ENCODE measurements around the gene IDE. TPM values are rescaled to one million over a fixed set of nuclear protein-coding genes. Genes with fewer than 3 reads are reported as not detected.
A peak's percentile ranks its signal among the peaks of the same experiment; 100 is the strongest.

Gene IDE
- total RNA-seq, 2 experiments from 2014 or later: 15.2 to 17.8 TPM

DNA sequence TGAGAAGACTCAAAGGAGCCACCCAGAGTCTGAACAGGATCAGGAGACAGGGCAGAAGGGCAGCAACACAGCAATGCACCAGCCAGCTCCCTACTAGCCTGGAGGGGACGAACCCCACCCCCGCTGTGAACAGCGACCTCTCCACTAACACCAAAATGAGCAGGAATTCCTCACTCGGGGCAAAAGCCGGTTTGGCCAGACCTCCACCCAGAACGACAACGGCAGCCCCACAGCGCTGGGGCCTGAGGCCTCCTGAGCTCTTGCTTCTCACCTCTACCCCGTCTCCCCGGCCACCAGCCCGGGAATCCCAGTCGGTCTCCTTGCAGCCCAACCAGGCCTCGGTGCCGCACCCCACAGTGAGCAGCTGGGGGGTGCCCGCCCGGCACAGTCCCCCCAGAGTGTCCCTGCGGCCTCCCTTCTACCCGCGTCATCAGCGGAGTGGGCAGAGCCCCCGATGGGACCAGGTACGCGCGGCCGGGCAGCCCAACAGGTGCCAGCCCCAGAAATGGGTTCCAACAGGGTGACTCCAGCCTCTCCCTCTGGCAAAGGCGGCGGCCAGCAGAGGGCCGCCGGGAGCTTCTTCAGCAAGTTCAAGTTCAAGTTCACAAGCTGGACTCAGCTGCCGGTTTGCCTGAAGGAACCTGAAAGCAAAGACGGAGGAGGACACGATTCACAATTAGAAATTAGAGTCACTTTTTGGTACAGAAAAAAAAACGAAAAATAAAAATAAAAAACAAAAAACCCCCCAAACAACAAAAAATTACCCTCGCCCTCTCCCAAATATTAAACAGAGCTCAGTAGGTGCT is 153.9 kb downstream of the IDE start:
- Mint-ChIP-seq H3K9me3 (no peaks in the 10 kb centered on the region), H3K27ac (no peak overlapping the region), H3K36me3 (ENCODE audit: low read depth) (no peaks in the 10 kb centered on the region), H3K4me1 (ENCODE audit: low read depth) (no peaks in the 10 kb centered on the region), H3K27me3 (peaks cover 63% of the 10 kb centered on the region), H3K4me3 (no peak overlapping the region)
- POLR2A ChIA-PET: no interaction called here
- H3K4me1 ChIP-seq (ENCODE audit: insufficient read depth, low read length): peaks cover 3% of the 10 kb centered on the region
- H3K9me3 ChIP-seq (ENCODE audit: control insufficient read depth in 1 of 2, insufficient read depth in 1 of 2, low read length in 2 of 2): peaks cover 0 to 16% of the 10 kb centered on the region in 2 experiments
- ATAC-seq (ENCODE audit: poor library complexity): no peak
- no peak overlapping the region for H3K27ac ChIP-seq (ENCODE audit: low read depth in 1 of 2, low read length in 2 of 2)
- DNase-seq: peak in 2 of 14 experiments; percentile 4 to 8
- CTCF ChIA-PET: no interaction called here
- intact Hi-C loops (cut with DNase I, micrococcal nuclease): no loop called here
- TF ChIP-seq, protein P1, sequence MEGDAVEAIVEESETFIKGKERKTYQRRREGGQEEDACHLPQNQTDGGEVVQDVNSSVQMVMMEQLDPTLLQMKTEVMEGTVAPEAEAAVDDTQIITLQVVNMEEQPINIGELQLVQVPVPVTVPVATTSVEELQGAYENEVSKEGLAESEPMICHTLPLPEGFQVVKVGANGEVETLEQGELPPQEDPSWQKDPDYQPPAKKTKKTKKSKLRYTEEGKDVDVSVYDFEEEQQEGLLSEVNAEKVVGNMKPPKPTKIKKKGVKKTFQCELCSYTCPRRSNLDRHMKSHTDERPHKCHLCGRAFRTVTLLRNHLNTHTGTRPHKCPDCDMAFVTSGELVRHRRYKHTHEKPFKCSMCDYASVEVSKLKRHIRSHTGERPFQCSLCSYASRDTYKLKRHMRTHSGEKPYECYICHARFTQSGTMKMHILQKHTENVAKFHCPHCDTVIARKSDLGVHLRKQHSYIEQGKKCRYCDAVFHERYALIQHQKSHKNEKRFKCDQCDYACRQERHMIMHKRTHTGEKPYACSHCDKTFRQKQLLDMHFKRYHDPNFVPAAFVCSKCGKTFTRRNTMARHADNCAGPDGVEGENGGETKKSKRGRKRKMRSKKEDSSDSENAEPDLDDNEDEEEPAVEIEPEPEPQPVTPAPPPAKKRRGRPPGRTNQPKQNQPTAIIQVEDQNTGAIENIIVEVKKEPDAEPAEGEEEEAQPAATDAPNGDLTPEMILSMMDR (IDR thresholded peaks at IDR 0.05): no peak
- H3K27me3 ChIP-seq (ENCODE audit: control insufficient read depth in 1 of 2, insufficient read depth in 2 of 2, low read length in 2 of 2): peaks cover 27 to 40% of the 10 kb centered on the region in 2 experiments
- H3K4me3 ChIP-seq (ENCODE audit: low read length): no peak overlapping the region
- H3K36me3 ChIP-seq (ENCODE audit: insufficient read depth, low read length): no peaks in the 10 kb centered on the region

DNA sequence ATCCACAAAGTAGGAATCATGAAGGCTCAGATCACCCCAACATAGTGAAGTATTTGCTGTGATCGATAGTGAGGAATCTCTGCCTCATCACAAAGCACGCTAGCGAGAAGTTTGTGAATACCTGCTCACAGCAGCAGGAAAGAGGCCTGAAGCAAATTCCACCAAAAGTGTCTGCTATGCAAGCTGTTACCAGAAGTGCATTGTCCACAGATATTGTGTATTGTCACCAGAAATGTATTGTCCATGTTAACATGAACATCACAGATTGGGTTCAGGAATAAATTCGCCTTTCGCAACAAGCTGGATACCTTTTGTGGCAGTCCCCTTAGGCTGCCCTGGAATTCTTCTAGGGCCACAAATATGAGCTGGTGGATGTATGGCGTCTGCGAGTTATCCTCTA is 155.0 kb downstream of the IDE start:
- no peak overlapping the region for H3K4me3 Mint-ChIP-seq

DNA sequence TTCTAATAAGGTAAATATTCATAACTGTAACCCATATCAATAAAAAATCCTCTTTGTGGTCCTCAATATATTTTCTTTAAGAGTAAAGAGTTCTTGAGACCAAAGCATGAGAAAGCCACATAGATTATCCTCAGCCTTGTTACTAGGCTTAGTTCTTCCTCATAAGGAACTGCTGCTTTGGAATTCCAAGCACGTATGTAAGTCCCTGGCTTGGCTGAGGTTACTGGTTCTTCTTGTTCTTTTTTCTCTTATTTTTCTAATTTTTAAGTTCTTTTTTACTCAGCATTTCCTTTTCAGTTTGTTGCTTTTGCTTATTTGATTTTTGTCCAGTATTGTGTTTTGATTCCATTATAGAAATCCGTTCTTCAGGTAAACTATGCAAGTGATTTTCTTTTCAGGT is 155.7 kb downstream of the IDE start:
- peaks cover 56% of the 10 kb centered on the region for H3K27me3 Mint-ChIP-seq
- Histone ChIP-seq H3K9me3 (ENCODE audit: control insufficient read depth in 1 of 2, insufficient read depth in 1 of 2, low read length in 2 of 2) (peaks cover 0 to 16% of the 10 kb centered on the region in 2 experiments), H3K27ac (ENCODE audit: low read depth in 1 of 2, low read length in 2 of 2) (no peak overlapping the region), H3K4me3 (ENCODE audit: low read length) (no peak overlapping the region), H3K27me3 (ENCODE audit: control insufficient read depth in 1 of 2, insufficient read depth in 2 of 2, low read length in 2 of 2) (peaks cover 27 to 35% of the 10 kb centered on the region in 2 experiments), H3K36me3 (ENCODE audit: insufficient read depth, low read length) (no peaks in the 10 kb centered on the region), H3K4me1 (ENCODE audit: insufficient read depth, low read length) (peaks cover 3% of the 10 kb centered on the region)
- intact Hi-C loops (cut with DNase I, micrococcal nuclease): no loop called here
- H3K4me1 Mint-ChIP-seq (ENCODE audit: low read depth): no peaks in the 10 kb centered on the region
- DNase-seq: no peak
- ATAC-seq (ENCODE audit: poor library complexity): no peak
- H3K4me3 Mint-ChIP-seq: no peak overlapping the region
- H3K27ac Mint-ChIP-seq: no peak overlapping the region
- CTCF ChIA-PET: no interaction called here
- H3K36me3 Mint-ChIP-seq (ENCODE audit: low read depth): no peaks in the 10 kb centered on the region
- TF ChIP-seq, protein P1 (IDR thresholded peaks at IDR 0.05): no peak
- H3K9me3 Mint-ChIP-seq: no peaks in the 10 kb centered on the region
- POLR2A ChIA-PET: no interaction called here

More for the DNA sequence above, 155.0 kb downstream of the IDE start:
- no peaks in the 10 kb centered on the region for H3K9me3 Mint-ChIP-seq
- peaks cover 0 to 16% of the 10 kb centered on the region in 2 experiments for H3K9me3 ChIP-seq (ENCODE audit: control insufficient read depth in 1 of 2, insufficient read depth in 1 of 2, low read length in 2 of 2)
- CTCF ChIA-PET: no interaction called here
- H3K27ac Mint-ChIP-seq: no peak overlapping the region
- H3K36me3 ChIP-seq (ENCODE audit: insufficient read depth, low read length): no peaks in the 10 kb centered on the region
- peaks cover 61% of the 10 kb centered on the region for H3K27me3 Mint-ChIP-seq
- H3K4me3 ChIP-seq (ENCODE audit: low read length): no peak overlapping the region
- no peak for DNase-seq
- H3K4me1 Mint-ChIP-seq (ENCODE audit: low read depth): no peaks in the 10 kb centered on the region
- TF ChIP-seq, protein P1 (IDR thresholded peaks at IDR 0.05): no peak
- no peak for ATAC-seq (ENCODE audit: poor library complexity)
- H3K27me3 ChIP-seq (ENCODE audit: control insufficient read depth in 1 of 2, insufficient read depth in 2 of 2, low read length in 2 of 2): peaks cover 27 to 40% of the 10 kb centered on the region in 2 experiments
- H3K27ac ChIP-seq (ENCODE audit: low read depth in 1 of 2, low read length in 2 of 2): no peak overlapping the region
- POLR2A ChIA-PET: no interaction called here
- H3K4me1 ChIP-seq (ENCODE audit: insufficient read depth, low read length): peaks cover 3% of the 10 kb centered on the region
- intact Hi-C loops (cut with DNase I, micrococcal nuclease): no loop called here
- H3K36me3 Mint-ChIP-seq (ENCODE audit: low read depth): no peaks in the 10 kb centered on the region
